GM13976 (cell line): ENCODE results near the gene LRRC4B.

Source experiments
- DNase-seq: peaks from one replicate; pipeline ENCODE4 v3.0.0; 2012; ENCODE audit warnings: low spot score
- CTCF ChIP-seq: IDR thresholded peaks from 2 replicates; pipeline ENCODE4 v1.5.1; 2012; ENCODE audit warnings: borderline replicate concordance, mild to moderate bottlenecking; ENCODE audit not compliant: insufficient read depth; ENCODE audit errors: extremely low read depth, missing control alignments, control extremely low read depth
- in situ Hi-C: fragments of 300-500 bp; cut with MboI; formaldehyde crosslinking; loops from one replicate; pipeline ENCODE4 v1.12.0; 2022; ENCODE audit warnings: low sequenced_read_pairs, mixed read lengths, inconsistent platforms; ENCODE audit not compliant: unreplicated experiment

Gene LRRC4B

GRCh38 chr19:50517704-50518075 is 50.5 kb downstream of the LRRC4B start:
- DNase-seq, result no peak
- TF ChIP-seq CTCF, result no peak
- in situ Hi-C loops, result no loop called here

- in situ Hi-C loops, result no loop called here
- no peak for DNase-seq
- no peak for TF ChIP-seq CTCF
Observed at GRCh38 chr19:50516964-50517703, 51.1 kb downstream of the LRRC4B start.

GRCh38 chr19:50516456-50516855 is 51.8 kb downstream of the LRRC4B start:
- in situ Hi-C loops, result no loop called here
- DNase-seq, result no peak
- no peak for TF ChIP-seq CTCF

- in situ Hi-C loops, result no loop called here
- TF ChIP-seq CTCF, result no peak
- no peak for DNase-seq
Observed at GRCh38 chr19:50515168-50515561, 53.1 kb downstream of the LRRC4B start.

GRCh38 chr19:50514346-50515167 is 53.7 kb downstream of the LRRC4B start:
- in situ Hi-C loops, result no loop called here
- no peak for DNase-seq
- no peak for TF ChIP-seq CTCF

- no peak for TF ChIP-seq CTCF
- in situ Hi-C loops, result no loop called here
- no peak for DNase-seq
Observed at GRCh38 chr19:50513746-50514345, 54.4 kb downstream of the LRRC4B start, which contains the start of gene ASPDH. ASPDH (minus strand) TSS chr19:50513913; CDS start chr19:50513823, 90 bp downstream.
